Activated T-cell treated with anti-CD3 and anti-CD28 coated beads for 48 hours (primary cell): ENCODE results near the gene PFDN4.
"Not testable (repeated sequence)": the region's sequence is repeated elsewhere in the genome, so short reads cannot be mapped to it uniquely, and the experiment has no call there.

Experiments used
- DNase-seq: peaks from one replicate; pipeline ENCODE4 v3.0.0-alpha.2; 2020; ENCODE audit warnings: low read depth

PFDN4 gene

DNA sequence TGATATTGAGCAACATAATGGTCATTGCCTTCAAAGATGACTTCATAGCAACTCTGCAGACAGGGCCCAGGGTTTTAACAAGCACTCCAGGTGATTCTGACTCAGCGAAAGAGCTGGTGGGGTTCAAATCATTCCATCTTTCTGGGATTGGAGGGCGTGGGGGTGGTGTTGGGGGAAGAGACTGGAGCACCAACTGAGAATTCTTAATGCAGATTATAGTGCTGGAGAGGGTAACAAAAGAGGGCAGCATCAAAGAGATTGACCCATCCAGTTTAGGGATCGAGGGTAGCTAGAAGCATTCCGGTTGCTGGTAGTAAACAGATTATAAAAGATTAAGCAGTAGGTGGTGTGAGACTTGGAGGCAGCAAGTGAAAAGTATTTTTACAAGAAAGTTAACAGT is 15.9 kb downstream of the PFDN4 start:
- no peak for DNase-seq

GRCh38 chr20:54224642-54225041 is 16.8 kb downstream of the PFDN4 start:
- DNase-seq, result not testable (repeated sequence)

- no peak for DNase-seq
Measured at GRCh38 chr20:54227241-54227640, 19.4 kb downstream of the PFDN4 start.

DNA sequence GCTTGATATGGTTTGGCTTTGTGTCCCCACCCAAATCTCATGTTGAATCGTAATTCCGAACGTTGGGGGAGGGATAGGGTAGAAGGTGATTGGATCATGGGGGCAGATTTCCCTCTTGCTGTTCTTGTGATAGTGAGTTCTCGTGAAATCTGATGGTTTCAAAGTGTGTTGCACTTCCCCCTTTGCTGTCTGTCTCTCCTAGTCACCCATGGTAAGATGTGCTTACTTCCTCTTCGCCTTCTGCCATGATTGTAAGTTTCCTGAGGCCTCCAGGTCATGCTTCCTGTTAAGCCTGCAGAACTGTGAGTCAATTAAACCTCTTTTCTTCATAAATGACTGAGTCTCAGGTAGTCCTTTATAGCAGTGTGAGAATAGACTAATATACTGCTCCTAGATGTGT is 19.9 kb downstream of the PFDN4 start:
- DNase-seq, result no peak

GRCh38 chr20:54228841-54229240 is 21.0 kb downstream of the PFDN4 start:
- DNase-seq, result no peak

- DNase-seq, result no peak
Measured at GRCh38 chr20:54229566-54230160, 21.8 kb downstream of the PFDN4 start.

- DNase-seq, result no peak
Measured at GRCh38 chr20:54231036-54231435, 23.1 kb downstream of the PFDN4 start.

- DNase-seq, result no peak
Measured at GRCh38 chr20:54234991-54235390, 27.1 kb downstream of the PFDN4 start.

- no peak for DNase-seq
Measured at GRCh38 chr20:54237116-54237943, 29.4 kb downstream of the PFDN4 start.

DNA sequence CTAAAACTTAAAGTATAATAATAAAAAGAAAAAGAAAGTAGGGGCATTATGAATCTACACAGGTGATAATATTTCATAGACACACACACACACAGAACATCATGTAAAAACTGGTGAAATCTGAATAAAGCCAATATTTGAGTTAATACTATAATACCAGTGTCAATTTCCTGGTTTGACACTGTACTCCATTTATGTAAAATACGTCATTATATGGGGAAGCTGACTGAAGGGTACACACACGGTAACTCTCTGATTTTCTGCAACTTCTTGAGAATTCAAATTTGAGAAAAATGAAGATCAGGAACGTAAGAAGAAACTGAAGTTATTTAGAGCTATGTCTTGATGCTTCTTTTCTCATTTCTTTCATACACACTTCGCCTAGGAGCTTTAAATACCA is 36.2 kb downstream of the PFDN4 start:
- no peak for DNase-seq

- not testable (repeated sequence) for DNase-seq
Measured at GRCh38 chr20:54248705-54249104, 40.8 kb downstream of the PFDN4 start.

GRCh38 chr20:54250691-54251090 is 42.8 kb downstream of the PFDN4 start:
- DNase-seq, result no peak

DNA sequence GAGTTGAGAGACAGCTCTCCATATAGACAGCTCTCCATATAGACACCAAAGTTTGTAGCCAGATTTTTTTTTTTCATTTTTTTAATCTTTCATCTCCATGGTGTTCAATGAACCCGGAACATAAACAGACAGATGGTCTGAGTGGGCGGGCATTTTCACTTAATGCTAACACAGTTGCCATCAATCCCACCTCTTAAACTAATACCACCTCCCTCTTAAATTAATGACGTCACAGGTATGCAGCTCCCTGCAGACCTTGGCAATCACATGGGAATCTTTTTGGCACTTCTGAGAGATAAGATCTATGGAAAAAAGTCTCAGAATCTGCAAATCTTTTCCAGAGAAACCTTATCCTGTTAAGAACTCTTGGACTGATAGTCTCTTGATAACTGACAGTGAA is 43.2 kb downstream of the PFDN4 start:
- no peak for DNase-seq

GRCh38 chr20:54254596-54254995 is 46.7 kb downstream of the PFDN4 start:
- no peak for DNase-seq

GRCh38 chr20:54255157-54255556 is 47.3 kb downstream of the PFDN4 start:
- no peak for DNase-seq

DNA sequence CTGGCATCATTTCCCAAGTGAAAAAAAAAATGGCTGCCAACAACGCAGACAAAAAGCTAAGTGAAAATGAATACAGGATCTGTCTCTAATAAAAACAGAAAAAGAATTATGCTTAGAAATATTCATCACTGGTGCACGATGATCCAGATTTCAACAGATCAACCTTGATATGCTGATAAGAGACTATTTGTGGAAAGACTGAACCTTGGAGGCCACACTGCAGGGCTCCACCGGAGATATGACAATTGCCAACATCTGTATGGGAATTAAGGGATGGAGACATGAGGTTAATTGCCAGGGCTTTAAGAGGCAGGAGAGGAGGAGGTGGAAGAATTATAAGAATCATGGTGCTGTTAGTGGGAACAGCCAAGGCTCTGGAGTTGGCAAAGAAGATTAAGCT is 48.3 kb downstream of the PFDN4 start:
- DNase-seq, result no peak

DNA sequence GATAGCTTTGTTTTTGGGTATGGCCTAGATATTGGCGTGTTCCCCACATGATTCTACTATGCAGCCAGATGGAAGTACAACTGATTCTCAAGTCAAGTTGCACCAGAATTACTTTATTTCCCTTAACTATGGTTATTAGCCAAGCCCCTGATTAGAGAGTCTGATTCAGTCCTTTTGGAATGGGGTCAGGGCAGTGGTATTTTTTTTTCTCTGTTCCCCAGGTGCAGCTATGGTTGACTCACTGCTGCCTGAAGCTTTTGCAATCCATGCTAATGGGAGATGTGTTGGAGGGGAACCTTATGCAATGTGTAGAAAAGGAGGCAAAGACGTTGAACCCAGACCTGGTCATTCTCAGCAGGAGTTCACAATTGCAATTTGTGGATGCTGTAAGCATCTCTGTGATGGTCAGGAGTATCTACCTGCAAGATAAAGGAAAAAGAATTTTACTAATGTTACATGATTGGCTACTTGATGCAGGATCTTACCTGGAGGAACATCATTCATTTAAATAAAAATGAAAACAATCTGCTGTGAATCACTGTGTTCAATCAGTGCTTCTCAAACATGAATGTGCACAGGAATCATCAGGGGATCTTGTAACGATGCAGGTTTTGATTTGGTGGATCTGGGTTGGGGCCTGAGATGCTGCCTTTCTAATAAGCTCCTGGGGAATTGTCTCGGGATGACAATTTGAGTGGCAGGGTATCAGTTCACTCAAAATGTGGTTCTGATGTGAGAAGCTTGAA is 49.4 kb downstream of the PFDN4 start:
- no peak for DNase-seq

GRCh38 chr20:54260116-54260515 is 52.2 kb downstream of the PFDN4 start:
- DNase-seq, result no peak

- no peak for DNase-seq
Measured at GRCh38 chr20:54262671-54263070, 54.8 kb downstream of the PFDN4 start.

- DNase-seq, result no peak
Measured at GRCh38 chr20:54263116-54263690, 55.3 kb downstream of the PFDN4 start.

GRCh38 chr20:54265791-54266190 is 57.9 kb downstream of the PFDN4 start:
- not testable (repeated sequence) for DNase-seq

DNA sequence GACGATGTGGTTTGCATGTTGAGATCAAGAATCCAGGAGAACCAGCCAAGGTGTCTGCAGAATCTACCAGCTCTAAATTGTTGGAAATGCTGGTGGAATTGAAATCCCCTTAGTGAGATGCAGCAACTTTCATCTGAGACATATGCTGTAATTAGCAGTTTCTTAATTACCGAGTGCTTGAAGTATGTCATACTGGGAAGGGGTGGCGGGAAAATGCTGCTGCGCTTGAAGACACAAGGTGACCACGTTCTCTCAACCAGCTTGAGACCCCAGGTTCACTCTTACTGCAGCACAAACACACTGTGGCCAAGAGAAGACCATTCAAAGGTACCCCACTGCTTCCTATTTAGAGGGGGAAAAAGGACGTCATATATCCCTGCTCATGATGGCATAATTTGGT is 59.0 kb downstream of the PFDN4 start:
- DNase-seq, result no peak
